ENCODE results near the gene APP. TPM values are rescaled to one million over a fixed set of nuclear protein-coding genes. Genes with fewer than 3 reads are reported as not detected.

The APP gene
- total and polyA plus RNA-seq, 10 of the 15 experiments (the other 5 are each of a cell fraction or from before 2014, with no cell fraction given), result 8.8 to 94.9 (median 51.0) TPM

- TF ChIP-seq CTCF (IDR thresholded peaks at IDR 0.05 in 2 of 3, conservative IDR thresholded peaks at IDR 0.05 in 1 of 3; ENCODE audit: control insufficient read depth in 2 of 3, extremely low read depth in 1 of 3, insufficient read depth in 1 of 3, low read depth in 3 of 3, low read length in 3 of 3) (no peak), E4F1 (IDR thresholded peaks at IDR 0.05; ENCODE audit: borderline replicate concordance, partially characterized antibody) (no peak), MTA3 (IDR thresholded peaks at IDR 0.05; ENCODE audit: borderline replicate concordance, low read length) (no peak), IRF3 (IDR thresholded peaks at IDR 0.05) (no peak), SRF (IDR thresholded peaks at IDR 0.05; ENCODE audit: low read depth in 2 of 2, low read length in 2 of 2) (no peak), BACH1 (IDR thresholded peaks at IDR 0.05; ENCODE audit: borderline replicate concordance) (no peak), ATF7 (IDR thresholded peaks at IDR 0.05; ENCODE audit: low read depth) (no peak), MEF2B (IDR thresholded peaks at IDR 0.05; ENCODE audit: partially characterized antibody, poor library complexity, severe bottlenecking) (no peak), EGR1 (IDR thresholded peaks at IDR 0.05; ENCODE audit: borderline replicate concordance in 1 of 2, low read depth in 2 of 2, low read length in 2 of 2) (no peak)
Observed at GRCh38 chr21:25862112-25862511, 308.5 kb downstream of the APP start (continued).

Data from GM12878 (cell line).